HG03139 (cell line): ENCODE results near the gene IL1RL2.

ENCODE experiments used
- ATAC-seq: cut with Tn5 transposase; IDR thresholded peaks from one replicate; pipeline ENCODE4 v1.9.1; 2021; ENCODE audit not compliant: unreplicated experiment

IL1RL2 gene

DNA sequence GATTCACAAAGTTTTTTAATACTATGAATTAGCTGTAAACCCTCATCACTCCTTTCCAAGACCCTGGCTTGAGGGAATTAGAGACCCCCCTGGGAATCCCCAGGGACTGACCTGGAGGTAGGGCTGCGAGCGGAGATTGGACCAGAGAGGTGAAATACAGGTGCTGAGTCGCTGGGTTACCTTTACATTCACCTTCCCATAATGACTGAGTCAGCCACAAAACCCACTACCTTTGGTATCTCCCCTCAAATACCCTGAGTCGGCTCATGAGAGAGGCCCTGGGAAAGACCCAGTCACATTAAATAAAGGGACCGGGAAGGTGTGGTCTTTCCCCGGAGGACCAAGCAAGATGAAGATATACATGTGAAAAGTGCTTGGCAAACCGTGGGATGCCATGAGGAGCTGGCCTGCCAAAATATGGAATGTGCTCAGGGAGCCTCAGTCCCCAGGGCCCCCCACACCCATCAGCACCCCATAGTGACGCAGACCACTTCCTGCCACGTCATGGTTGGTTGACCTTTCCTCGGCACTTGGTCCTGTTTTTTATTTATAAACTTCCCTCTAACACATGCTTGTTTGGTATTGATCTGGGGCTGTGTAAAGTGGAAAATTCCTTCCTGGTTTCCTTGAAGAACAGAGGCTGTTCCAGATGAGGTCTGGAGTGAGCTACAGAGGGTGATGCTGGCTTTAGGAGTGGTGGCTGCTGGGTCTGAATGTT lies 51.4 kb downstream of the IL1RL2 start:
- no peak for ATAC-seq

DNA sequence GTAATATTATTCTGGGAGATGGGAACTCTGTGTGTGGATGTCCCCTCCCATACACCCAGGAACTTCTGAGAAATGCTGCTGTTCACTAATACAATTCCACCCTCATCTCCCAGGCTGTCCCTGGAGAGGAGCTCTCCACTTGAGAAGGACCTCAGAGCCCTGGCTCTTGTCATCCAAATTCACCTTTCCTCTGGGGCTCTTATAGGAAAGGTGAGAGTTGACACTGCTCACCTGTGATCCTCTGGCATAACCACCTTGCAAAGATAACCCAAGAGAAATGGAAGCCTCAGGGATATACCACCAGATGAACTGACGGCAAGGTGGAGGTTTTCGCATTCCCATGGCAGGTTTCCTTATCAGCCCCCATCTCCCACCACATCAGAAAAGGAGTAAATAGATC lies 52.0 kb downstream of the IL1RL2 start:
- no peak for ATAC-seq

DNA sequence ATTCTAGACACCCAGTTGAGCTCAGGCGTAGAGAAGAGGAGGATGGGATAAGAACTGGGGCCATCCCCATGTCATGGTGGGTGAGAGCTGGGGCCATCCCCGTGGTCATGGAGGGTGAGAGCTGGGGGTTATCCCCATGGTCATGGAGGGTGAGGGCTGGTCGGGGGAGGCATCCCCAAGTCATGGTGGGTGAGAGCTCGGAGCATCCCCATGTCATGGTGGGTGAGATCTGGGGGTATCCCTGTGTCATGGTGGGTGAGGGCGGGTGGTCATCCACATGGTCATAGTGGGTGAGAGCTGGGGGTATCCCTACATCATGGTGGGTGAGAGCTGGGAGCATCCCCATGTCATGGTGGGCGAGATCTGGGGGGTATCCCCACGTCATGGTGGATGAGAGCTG lies 52.5 kb downstream of the IL1RL2 start:
- no peak for ATAC-seq

DNA sequence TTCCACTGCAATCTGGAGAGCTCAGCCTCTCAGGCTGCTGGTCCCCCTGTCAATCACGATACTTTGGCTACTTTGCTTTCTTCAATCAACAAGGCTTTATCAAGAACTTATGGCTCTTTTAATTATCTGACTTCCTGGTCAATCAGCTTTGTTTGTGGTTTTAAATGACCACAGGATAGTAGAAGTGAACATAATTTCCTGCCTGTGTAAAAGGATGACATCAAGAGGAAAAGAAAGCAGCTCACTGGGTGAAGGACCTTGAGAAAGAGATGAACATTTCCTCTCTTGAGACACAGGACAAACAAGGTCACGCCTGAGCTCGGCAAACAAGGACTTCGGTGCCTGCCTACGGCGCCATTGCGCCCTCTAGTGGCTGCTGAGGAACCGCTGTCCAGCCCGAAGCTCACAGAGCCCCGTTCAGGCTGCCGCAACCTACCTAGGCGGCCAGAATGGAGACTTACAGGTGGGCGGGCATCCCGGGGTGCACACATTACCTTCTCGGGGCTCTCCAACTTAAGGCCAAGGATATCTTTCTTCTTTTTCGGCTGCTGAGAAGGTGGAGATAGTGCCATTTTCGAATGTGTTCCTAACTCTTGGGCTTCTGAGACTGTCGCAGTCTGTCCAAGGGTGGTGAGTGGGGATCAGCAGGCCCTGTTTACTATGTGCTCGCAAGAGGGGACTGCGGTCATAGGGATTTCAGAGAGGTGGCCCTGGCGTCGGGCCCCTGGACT lies 54.0 kb downstream of the IL1RL2 start:
- peak; percentile 88 for ATAC-seq

GRCh38 chr2:102241616-102242305 lies 54.9 kb downstream of the IL1RL2 start:
- ATAC-seq = no peak

- ATAC-seq = no peak
Observed at GRCh38 chr2:102245266-102246151, 58.7 kb downstream of the IL1RL2 start.

GRCh38 chr2:102250278-102250821 lies 63.5 kb downstream of the IL1RL2 start:
- no peak for ATAC-seq

- no peak for ATAC-seq
Observed at GRCh38 chr2:102251042-102251848, 64.4 kb downstream of the IL1RL2 start.

GRCh38 chr2:102251849-102252203 lies 65.0 kb downstream of the IL1RL2 start:
- no peak for ATAC-seq

DNA sequence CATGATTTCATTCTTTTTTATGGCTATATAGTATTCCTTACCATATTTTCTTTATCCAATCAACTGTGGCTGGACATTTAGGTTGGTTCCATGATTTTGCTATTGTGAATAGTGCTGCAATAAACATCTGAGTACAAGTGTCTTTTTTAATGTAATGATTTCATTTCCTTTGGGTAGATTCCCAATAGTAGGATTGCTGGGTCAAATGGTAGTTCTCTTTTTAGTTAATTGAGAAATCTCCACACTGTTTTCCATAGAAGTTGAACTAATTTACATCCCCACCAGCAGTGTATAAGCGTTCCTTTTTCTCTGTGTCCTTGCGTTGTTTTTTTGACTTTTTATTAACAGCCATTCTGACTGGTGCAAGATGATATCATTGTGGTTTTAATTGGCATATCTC lies 65.4 kb downstream of the IL1RL2 start:
- no peak for ATAC-seq

GRCh38 chr2:102253140-102253752 lies 66.4 kb downstream of the IL1RL2 start:
- ATAC-seq = no peak

- no peak for ATAC-seq
Observed at GRCh38 chr2:102253753-102254150, 66.9 kb downstream of the IL1RL2 start.

- ATAC-seq = no peak
Observed at GRCh38 chr2:102256276-102256675, 69.5 kb downstream of the IL1RL2 start.

GRCh38 chr2:102256874-102257462 lies 70.1 kb downstream of the IL1RL2 start:
- no peak for ATAC-seq

- no peak for ATAC-seq
Observed at GRCh38 chr2:102258025-102258385, 71.2 kb downstream of the IL1RL2 start.

DNA sequence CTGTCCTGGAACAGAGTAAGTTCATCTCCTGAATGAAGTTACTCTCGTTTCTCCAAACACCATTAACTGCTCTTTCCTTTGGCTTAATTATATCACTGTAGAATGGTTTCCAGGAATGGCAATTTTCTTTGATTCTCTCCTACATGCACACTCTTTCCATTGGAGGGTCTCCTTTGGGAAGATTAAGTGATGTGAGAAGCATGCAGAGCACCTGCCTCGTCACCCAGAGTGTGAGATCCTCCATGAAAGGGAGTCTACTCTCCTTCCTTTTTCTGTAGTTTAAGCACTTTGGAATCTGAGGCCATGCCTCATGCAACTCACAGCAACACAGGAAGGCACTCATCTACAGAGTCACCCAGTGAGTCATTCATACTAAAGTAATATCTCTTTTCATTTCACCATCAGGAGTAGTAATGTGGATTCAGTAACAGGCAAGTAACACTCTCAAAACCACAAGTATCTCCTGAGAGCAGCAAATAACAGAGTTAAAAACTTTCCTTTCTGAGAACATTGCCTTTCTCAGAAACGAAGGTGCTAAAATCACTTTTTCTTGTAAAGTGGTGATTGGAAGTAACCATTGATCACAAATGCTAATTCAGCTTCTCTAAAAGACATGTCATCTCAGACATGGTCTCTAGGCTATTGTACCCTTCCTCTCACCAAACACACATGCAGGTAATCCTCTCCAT lies 71.7 kb downstream of the IL1RL2 start:
- ATAC-seq = no peak

GRCh38 chr2:102261467-102262135 lies 74.8 kb downstream of the IL1RL2 start:
- ATAC-seq = no peak
